Ramos (cell line): ENCODE measurements around the gene AEN.

ENCODE experiments used
- in situ Hi-C: fragments of 300-500 bp; cut with MboI; formaldehyde crosslinking; loops from one replicate; pipeline ENCODE4 v1.14.3; 2022; ENCODE audit warnings: low sequenced_read_pairs; ENCODE audit not compliant: unreplicated experiment

AEN gene

GRCh38 chr15:88648357-88649214 is 27.4 kb downstream of the AEN start:
- in situ Hi-C loops = no loop called here

- in situ Hi-C loops = no loop called here
These were observed 28.2 kb downstream of the AEN start for GRCh38 chr15:88649286-88649733.

GRCh38 chr15:88649753-88650551 is 28.8 kb downstream of the AEN start:
- in situ Hi-C loops = no loop called here

- in situ Hi-C loops = no loop called here
These were observed 29.4 kb downstream of the AEN start for GRCh38 chr15:88650556-88650955.

GRCh38 chr15:88651136-88651732 is 30.1 kb downstream of the AEN start:
- in situ Hi-C loops = no loop called here

GRCh38 chr15:88651971-88652370 is 30.8 kb downstream of the AEN start:
- in situ Hi-C loops = no loop called here

GRCh38 chr15:88652456-88653199 is 31.5 kb downstream of the AEN start:
- in situ Hi-C loops = no loop called here

GRCh38 chr15:88653200-88654064 is 32.3 kb downstream of the AEN start:
- in situ Hi-C loops = no loop called here

GRCh38 chr15:88654430-88655102 is 33.4 kb downstream of the AEN start:
- in situ Hi-C loops = no loop called here

- in situ Hi-C loops = no loop called here
These were observed 34.0 kb downstream of the AEN start for GRCh38 chr15:88655103-88655553.

GRCh38 chr15:88655800-88656488 is 34.8 kb downstream of the AEN start:
- in situ Hi-C loops = no loop called here

GRCh38 chr15:88656760-88657221 is 35.7 kb downstream of the AEN start:
- in situ Hi-C loops = no loop called here

- in situ Hi-C loops = no loop called here
These were observed 36.4 kb downstream of the AEN start for GRCh38 chr15:88657326-88658069.

GRCh38 chr15:88658070-88658965 is 37.2 kb downstream of the AEN start:
- in situ Hi-C loops = no loop called here

GRCh38 chr15:88658972-88659931 is 38.1 kb downstream of the AEN start:
- in situ Hi-C loops = no loop called here
